ENCODE data around the gene EXD3. TPM values are rescaled to one million over a fixed set of nuclear protein-coding genes. Genes with fewer than 3 reads are reported as not detected.

Gene EXD3
- total RNA-seq, 5 donors from 2014 or later (not counting 1 experiment from before 2014, with no cell fraction given): 18.5 to 43.8 (median 38.0) TPM

DNA sequence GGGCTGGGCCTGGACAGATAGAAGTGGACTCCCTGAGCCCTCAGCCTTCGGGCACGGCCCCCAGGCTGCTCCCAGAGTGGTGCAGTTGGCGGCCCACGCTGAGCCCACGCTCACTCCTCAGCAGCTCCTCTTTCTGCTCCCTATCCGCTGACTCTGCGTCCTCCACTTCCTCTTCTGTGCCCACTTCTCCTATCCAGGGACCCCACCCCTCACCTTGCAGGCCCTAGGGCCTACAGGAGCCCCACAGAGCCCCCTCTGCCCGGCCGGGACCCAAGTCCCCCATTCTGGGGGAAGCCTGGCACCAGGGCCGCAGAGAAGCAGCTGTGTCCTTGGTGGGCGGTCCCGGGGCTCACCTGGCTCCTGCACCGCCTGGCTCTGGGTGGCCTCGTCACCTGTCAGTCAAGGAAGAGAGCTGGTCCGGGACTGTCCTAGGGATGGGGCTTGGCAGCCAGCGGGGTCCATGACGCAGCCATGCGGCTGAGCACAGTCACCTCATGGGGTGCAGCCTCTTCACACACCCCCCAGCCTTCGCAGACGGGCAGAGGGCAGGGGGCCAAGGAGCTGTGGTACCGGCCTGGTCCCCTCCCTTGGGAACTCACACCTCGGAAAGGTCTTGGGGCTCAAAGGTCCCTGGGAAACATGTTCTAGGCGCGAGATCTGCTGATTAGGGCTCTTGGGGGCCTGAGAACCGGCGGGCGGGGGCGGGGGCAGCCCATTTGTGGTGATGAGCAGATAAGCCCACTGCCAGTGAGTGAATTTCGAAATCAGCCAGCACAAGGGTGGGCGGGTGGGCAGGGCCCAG, 115.5 kb downstream of the EXD3 start:
- WGBS (ENCODE audit: insufficient coverage): 38% methylated on average over 28 of the region's 30 CpGs
- Histone ChIP-seq H3K4me3 (ENCODE audit: control insufficient read depth in 1 of 2, extremely low read depth in 1 of 2, low read length in 1 of 2) (no peak overlapping the region), H3K36me3 (ENCODE audit: control insufficient read depth in 2 of 2, extremely low read depth in 1 of 2, insufficient read depth in 1 of 2, low read length in 1 of 2) (no peaks in the 10 kb centered on the region), H3K27ac (ENCODE audit: low read length) (no peak overlapping the region), H3K27me3 (replicated peaks in 1 of 2; ENCODE audit: control insufficient read depth in 2 of 2, extremely low read depth in 1 of 2, insufficient read depth in 2 of 2, low read length in 1 of 2) (peaks cover 0 to 30% of the 10 kb centered on the region in 2 experiments), H3K9me3 (no peaks in the 10 kb centered on the region), H3K4me1 (ENCODE audit: control insufficient read depth in 1 of 2, extremely low read depth in 1 of 2, insufficient read depth in 2 of 2, low read length in 2 of 2) (peaks cover 7 to 49% of the 10 kb centered on the region in 2 experiments)
- DNase-seq: no peak
- Mint-ChIP-seq H3K27me3 (no peaks in the 10 kb centered on the region), H3K4me1 (peaks cover 0 to 19% (median 11%) of the 10 kb centered on the region in 3 donors), H3K4me3 (no peak overlapping the region), H3K9me3 (no peaks in the 10 kb centered on the region), H3K27ac (no peak overlapping the region), H3K36me3 (no peaks in the 10 kb centered on the region)
- ChIA-PET POLR2A (no interaction called here), CTCF (no interaction called here)
- no peak for ATAC-seq (replicated peaks in 1 of 4)

DNA sequence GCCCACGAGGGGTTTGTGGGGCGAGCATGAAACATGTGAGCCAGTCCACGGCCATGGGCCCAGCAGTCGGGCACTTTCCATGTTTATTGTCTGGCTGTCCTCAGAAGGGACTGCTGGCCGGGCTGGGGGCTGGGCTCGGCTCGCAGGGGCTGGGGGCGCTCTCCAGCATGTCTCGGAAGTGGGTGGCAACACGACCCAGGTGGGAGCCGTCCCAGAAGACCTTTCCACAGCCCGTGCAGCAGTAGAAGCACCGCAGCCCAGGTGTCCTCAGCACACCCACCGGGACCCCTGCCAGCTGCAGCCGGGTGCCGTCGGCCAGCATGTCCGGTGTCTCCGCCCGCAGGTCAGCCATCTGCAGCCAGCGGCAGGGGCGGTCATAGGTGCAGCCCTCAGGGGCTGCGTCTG, 116.1 kb downstream of the EXD3 start:
- H3K4me3 Mint-ChIP-seq: no peak overlapping the region
- Histone ChIP-seq H3K4me3 (ENCODE audit: control insufficient read depth in 1 of 2, extremely low read depth in 1 of 2, low read length in 1 of 2) (no peak overlapping the region), H3K9me3 (no peaks in the 10 kb centered on the region), H3K27ac (ENCODE audit: low read length) (no peak overlapping the region), H3K27me3 (replicated peaks in 1 of 2; ENCODE audit: control insufficient read depth in 2 of 2, extremely low read depth in 1 of 2, insufficient read depth in 2 of 2, low read length in 1 of 2) (peaks cover 0 to 28% of the 10 kb centered on the region in 2 experiments), H3K4me1 (ENCODE audit: control insufficient read depth in 1 of 2, extremely low read depth in 1 of 2, insufficient read depth in 2 of 2, low read length in 2 of 2) (peaks cover 7 to 48% of the 10 kb centered on the region in 2 experiments), H3K36me3 (ENCODE audit: control insufficient read depth in 2 of 2, extremely low read depth in 1 of 2, insufficient read depth in 1 of 2, low read length in 1 of 2) (no peaks in the 10 kb centered on the region)
- ChIA-PET POLR2A (no interaction called here), CTCF (no interaction called here)
- H3K4me1 Mint-ChIP-seq: peaks cover 0 to 19% (median 11%) of the 10 kb centered on the region in 3 donors
- DNase-seq (no peak), ATAC-seq (replicated peaks in 1 of 4) (no peak)
- H3K27ac Mint-ChIP-seq: no peak overlapping the region
- H3K9me3 Mint-ChIP-seq: no peaks in the 10 kb centered on the region
- 65% methylated on average over 23 of the region's 23 CpGs for WGBS (ENCODE audit: insufficient coverage)
- no peaks in the 10 kb centered on the region for H3K36me3 Mint-ChIP-seq
- no peaks in the 10 kb centered on the region for H3K27me3 Mint-ChIP-seq

DNA sequence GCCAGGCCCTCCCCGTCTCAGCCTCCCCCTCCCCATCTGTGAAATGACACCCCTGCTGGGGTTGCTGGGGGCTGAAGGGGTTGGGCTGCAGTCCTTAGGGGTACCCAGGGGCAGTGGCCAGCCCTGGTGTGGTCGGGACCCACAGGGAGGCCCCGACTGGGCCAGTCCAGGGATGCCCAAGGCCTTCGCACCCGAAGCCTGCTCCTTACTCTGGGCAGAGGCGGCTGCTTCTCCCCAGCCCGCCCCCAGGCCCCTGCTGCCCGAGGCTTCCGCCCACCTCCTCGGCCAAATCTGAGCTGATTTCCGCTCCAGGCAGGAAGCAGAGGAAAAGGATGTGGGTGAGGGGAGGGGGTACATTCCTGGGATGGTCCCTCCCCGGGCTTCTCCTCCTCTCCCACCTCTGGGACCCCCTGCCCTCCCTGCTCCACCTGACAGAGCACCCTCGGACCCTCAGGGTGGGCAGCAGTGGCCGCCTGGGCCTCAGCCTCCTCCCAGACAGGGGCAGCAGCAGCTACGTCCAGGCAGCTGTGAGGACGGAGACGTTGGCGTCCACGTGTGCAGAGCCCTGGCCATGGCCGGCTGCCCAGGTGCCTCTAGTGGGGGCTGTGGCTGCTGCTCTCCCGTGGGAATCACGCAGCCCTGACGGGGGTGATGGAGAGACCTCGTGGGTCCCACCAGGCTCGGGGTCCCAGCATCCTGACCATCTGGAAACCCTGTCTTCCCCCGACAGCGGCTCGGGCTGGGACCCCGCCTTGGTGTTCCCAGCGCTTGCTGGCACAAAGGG, 116.7 kb downstream of the EXD3 start:
- CTCF ChIA-PET: interaction anchor here in 1 of 2 donors (0.6 kb wide), 1 partner anchor 98 kb away, joined by 3 read pairs; no protein-coding TSS in a partner anchor
- Mint-ChIP-seq H3K36me3 (no peaks in the 10 kb centered on the region), H3K4me1 (peaks cover 0 to 19% (median 11%) of the 10 kb centered on the region in 3 donors), H3K9me3 (no peaks in the 10 kb centered on the region), H3K4me3 (no peak overlapping the region), H3K27ac (no peak overlapping the region), H3K27me3 (no peaks in the 10 kb centered on the region)
- POLR2A ChIA-PET: no interaction called here
- DNase-seq (no peak), ATAC-seq (replicated peaks in 1 of 4) (no peak)
- H3K27ac ChIP-seq (ENCODE audit: low read length): no peak overlapping the region
- peaks cover 7 to 47% of the 10 kb centered on the region in 2 experiments for H3K4me1 ChIP-seq (ENCODE audit: control insufficient read depth in 1 of 2, extremely low read depth in 1 of 2, insufficient read depth in 2 of 2, low read length in 2 of 2)
- no peak overlapping the region for H3K4me3 ChIP-seq (ENCODE audit: control insufficient read depth in 1 of 2, extremely low read depth in 1 of 2, low read length in 1 of 2)
- H3K27me3 ChIP-seq (replicated peaks in 1 of 2; ENCODE audit: control insufficient read depth in 2 of 2, extremely low read depth in 1 of 2, insufficient read depth in 2 of 2, low read length in 1 of 2): peaks cover 0 to 28% of the 10 kb centered on the region in 2 experiments
- 55% methylated on average over 20 of the region's 30 CpGs for WGBS (ENCODE audit: insufficient coverage)
- H3K9me3 ChIP-seq: no peaks in the 10 kb centered on the region
- no peaks in the 10 kb centered on the region for H3K36me3 ChIP-seq (ENCODE audit: control insufficient read depth in 2 of 2, extremely low read depth in 1 of 2, insufficient read depth in 1 of 2, low read length in 1 of 2)

- ChIA-PET POLR2A (no interaction called here), CTCF (interaction anchor here in 1 of 2 donors (0.6 kb wide), 1 partner anchor 99 kb away, joined by 3 read pairs; no protein-coding TSS in a partner anchor)
- Mint-ChIP-seq H3K4me1 (peaks cover 2 to 20% (median 13%) of the 10 kb centered on the region in 3 donors), H3K36me3 (no peaks in the 10 kb centered on the region), H3K4me3 (peak overlapping the region in 1 of 3 donors; percentile 45), H3K27ac (no peak overlapping the region), H3K27me3 (peaks cover 0 to 1% of the 10 kb centered on the region in 2 donors), H3K9me3 (no peaks in the 10 kb centered on the region)
- H3K4me1 ChIP-seq (ENCODE audit: control insufficient read depth in 1 of 2, extremely low read depth in 1 of 2, insufficient read depth in 2 of 2, low read length in 2 of 2): peaks cover 8 to 46% of the 10 kb centered on the region in 2 experiments
- H3K27me3 ChIP-seq (replicated peaks in 1 of 2; ENCODE audit: control insufficient read depth in 2 of 2, extremely low read depth in 1 of 2, insufficient read depth in 2 of 2, low read length in 1 of 2): peaks cover 0 to 30% of the 10 kb centered on the region in 2 experiments
- no peak for ATAC-seq (replicated peaks in 1 of 4)
- no peaks in the 10 kb centered on the region for H3K9me3 ChIP-seq
- peak overlapping the region in 1 of 2 donors; percentile 40 for H3K4me3 ChIP-seq (ENCODE audit: control insufficient read depth in 1 of 2, extremely low read depth in 1 of 2, low read length in 1 of 2)
- DNase-seq: no peak
- no peaks in the 10 kb centered on the region for H3K36me3 ChIP-seq (ENCODE audit: control insufficient read depth in 2 of 2, extremely low read depth in 1 of 2, insufficient read depth in 1 of 2, low read length in 1 of 2)
- H3K27ac ChIP-seq (ENCODE audit: low read length): no peak overlapping the region
- WGBS (ENCODE audit: insufficient coverage): 40% methylated on average over 5 of the region's 8 CpGs
Measured at GRCh38 chr9:137305798-137306065, 117.2 kb downstream of the EXD3 start.

- H3K36me3 Mint-ChIP-seq: no peaks in the 10 kb centered on the region
- peaks cover 5 to 22% (median 14%) of the 10 kb centered on the region in 3 donors for H3K4me1 Mint-ChIP-seq
- WGBS (ENCODE audit: insufficient coverage): 80% methylated on average over 18 of the region's 36 CpGs
- DNase-seq (peak in 34 of 35 experiments; percentile 19 to 72 (median 46)), ATAC-seq (replicated peaks in 1 of 4) (peak; percentile 21 to 49 (median 38))
- H3K4me3 Mint-ChIP-seq: peak overlapping the region in 2 of 3 donors; percentile 31 to 45
- no peaks in the 10 kb centered on the region for H3K36me3 ChIP-seq (ENCODE audit: control insufficient read depth in 2 of 2, extremely low read depth in 1 of 2, insufficient read depth in 1 of 2, low read length in 1 of 2)
- peaks cover 0 to 3% of the 10 kb centered on the region in 2 donors for H3K27me3 Mint-ChIP-seq
- peak overlapping the region in 1 of 2 donors; percentile 40 for H3K4me3 ChIP-seq (ENCODE audit: control insufficient read depth in 1 of 2, extremely low read depth in 1 of 2, low read length in 1 of 2)
- peak overlapping the region in 1 of 2 donors; percentile 74 for H3K27ac Mint-ChIP-seq
- peaks cover 9 to 50% of the 10 kb centered on the region in 2 experiments for H3K4me1 ChIP-seq (ENCODE audit: control insufficient read depth in 1 of 2, extremely low read depth in 1 of 2, insufficient read depth in 2 of 2, low read length in 2 of 2)
- H3K9me3 ChIP-seq: no peaks in the 10 kb centered on the region
- H3K27me3 ChIP-seq (replicated peaks in 1 of 2; ENCODE audit: control insufficient read depth in 2 of 2, extremely low read depth in 1 of 2, insufficient read depth in 2 of 2, low read length in 1 of 2): peaks cover 0 to 34% of the 10 kb centered on the region in 2 experiments
- POLR2A ChIA-PET: no interaction called here
- CTCF ChIA-PET: no interaction called here
- no peaks in the 10 kb centered on the region for H3K9me3 Mint-ChIP-seq
- H3K27ac ChIP-seq (ENCODE audit: low read length): no peak overlapping the region
Measured at GRCh38 chr9:137305060-137305797, 117.7 kb downstream of the EXD3 start.
